Activated CD8-positive, alpha-beta memory T cell treated with anti-CD3 and anti-CD28 coated beads, Interleukin-2, amount 50 U/mL, for 24 hours (primary cell): ENCODE results near the gene BDH1.
A peak's percentile ranks its signal among the peaks of the same experiment; 100 is the strongest.
"Not testable (repeated sequence)": the region's sequence is repeated elsewhere in the genome, so short reads cannot be mapped to it uniquely, and the experiment has no call there.

Experiments
- DNase-seq: peaks from one replicate; pipeline ENCODE4 v3.0.0-alpha.2; 2020; ENCODE audit errors: extremely low read depth

Gene BDH1

GRCh38 chr3:197577366-197578074 lies 21.8 kb upstream of the BDH1 start:
- no peak for DNase-seq

- DNase-seq = no peak
These were observed 21.1 kb upstream of the BDH1 start for GRCh38 chr3:197576838-197577237.

- DNase-seq = no peak
These were observed 19.6 kb upstream of the BDH1 start for GRCh38 chr3:197575362-197575761.

- not testable (repeated sequence) for DNase-seq
These were observed 18.7 kb upstream of the BDH1 start for GRCh38 chr3:197574396-197574991.

GRCh38 chr3:197573048-197573767 lies 17.4 kb upstream of the BDH1 start:
- DNase-seq = no peak

GRCh38 chr3:197571880-197572172 lies 16.1 kb upstream of the BDH1 start:
- not testable (repeated sequence) for DNase-seq

- DNase-seq = not testable (repeated sequence)
These were observed 15.5 kb upstream of the BDH1 start for GRCh38 chr3:197571074-197571879.

GRCh38 chr3:197569433-197569832 lies 13.7 kb upstream of the BDH1 start:
- not testable (repeated sequence) for DNase-seq

- DNase-seq = no peak
These were observed 12.3 kb upstream of the BDH1 start for GRCh38 chr3:197567904-197568681.

- not testable (repeated sequence) for DNase-seq
These were observed 10.4 kb upstream of the BDH1 start for GRCh38 chr3:197566155-197566554.

GRCh38 chr3:197564097-197564843 lies 8.5 kb upstream of the BDH1 start:
- no peak for DNase-seq

GRCh38 chr3:197562398-197563251 lies 6.9 kb upstream of the BDH1 start:
- no peak for DNase-seq

GRCh38 chr3:197561926-197562325 lies 6.2 kb upstream of the BDH1 start:
- no peak for DNase-seq

- no peak for DNase-seq
These were observed 3.9 kb upstream of the BDH1 start for GRCh38 chr3:197559651-197560050.

- DNase-seq = peak; percentile 83
These were observed 1.0 kb downstream of the BDH1 start for GRCh38 chr3:197554562-197555280.

GRCh38 chr3:197554196-197554561 lies 1.6 kb downstream of the BDH1 start:
- no peak for DNase-seq

GRCh38 chr3:197552198-197552597 lies 3.6 kb downstream of the BDH1 start:
- DNase-seq = no peak

- DNase-seq = no peak
These were observed 5.3 kb downstream of the BDH1 start for GRCh38 chr3:197550489-197550888.

- no peak for DNase-seq
These were observed 6.4 kb downstream of the BDH1 start for GRCh38 chr3:197549261-197549885.
